Sigmoid colon (tissue), 4 donors: ENCODE results near the gene RTN4IP1.

Experiments used
- EP300 ChIP-seq, 4 donors: sonication (generic); formaldehyde crosslinking; IDR thresholded peaks; one replicate each; pipeline ENCODE4 v1.6.1; 2017; ENCODE audit warnings: antibody characterized with exemption in 4 of 4
- POLR2A ChIP-seq, 2 donors: fragments of 450-650 bp; IDR thresholded peaks; one replicate each; pipeline ENCODE4 v1.6.1; 2016; ENCODE audit warnings: antibody characterized with exemption in 2 of 2, mild to moderate bottlenecking in 2 of 2, moderate library complexity in 2 of 2
- TF ChIP-seq, protein P1 (sequence below), 4 experiments: fragments of 450-650 bp in 3 of 4; fragments of 200-600 bp in 1 of 4; IDR thresholded peaks; one replicate each; pipeline ENCODE4 v1.5.1; 2016 to 2019; ENCODE audit warnings: antibody characterized with exemption in 4 of 4, mild to moderate bottlenecking in 3 of 4, moderate library complexity in 2 of 4

GRCh38 chr6:106549521-106549920, 79.8 kb downstream of the RTN4IP1 start:
- TF ChIP-seq, protein P1, sequence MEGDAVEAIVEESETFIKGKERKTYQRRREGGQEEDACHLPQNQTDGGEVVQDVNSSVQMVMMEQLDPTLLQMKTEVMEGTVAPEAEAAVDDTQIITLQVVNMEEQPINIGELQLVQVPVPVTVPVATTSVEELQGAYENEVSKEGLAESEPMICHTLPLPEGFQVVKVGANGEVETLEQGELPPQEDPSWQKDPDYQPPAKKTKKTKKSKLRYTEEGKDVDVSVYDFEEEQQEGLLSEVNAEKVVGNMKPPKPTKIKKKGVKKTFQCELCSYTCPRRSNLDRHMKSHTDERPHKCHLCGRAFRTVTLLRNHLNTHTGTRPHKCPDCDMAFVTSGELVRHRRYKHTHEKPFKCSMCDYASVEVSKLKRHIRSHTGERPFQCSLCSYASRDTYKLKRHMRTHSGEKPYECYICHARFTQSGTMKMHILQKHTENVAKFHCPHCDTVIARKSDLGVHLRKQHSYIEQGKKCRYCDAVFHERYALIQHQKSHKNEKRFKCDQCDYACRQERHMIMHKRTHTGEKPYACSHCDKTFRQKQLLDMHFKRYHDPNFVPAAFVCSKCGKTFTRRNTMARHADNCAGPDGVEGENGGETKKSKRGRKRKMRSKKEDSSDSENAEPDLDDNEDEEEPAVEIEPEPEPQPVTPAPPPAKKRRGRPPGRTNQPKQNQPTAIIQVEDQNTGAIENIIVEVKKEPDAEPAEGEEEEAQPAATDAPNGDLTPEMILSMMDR (IDR thresholded peaks at IDR 0.05): no peak
- no peak for TF ChIP-seq POLR2A (IDR thresholded peaks at IDR 0.05)
- TF ChIP-seq EP300 (IDR thresholded peaks at IDR 0.05): no peak
